ENCODE measurements around the gene TPP1.

TPP1 gene

DNA sequence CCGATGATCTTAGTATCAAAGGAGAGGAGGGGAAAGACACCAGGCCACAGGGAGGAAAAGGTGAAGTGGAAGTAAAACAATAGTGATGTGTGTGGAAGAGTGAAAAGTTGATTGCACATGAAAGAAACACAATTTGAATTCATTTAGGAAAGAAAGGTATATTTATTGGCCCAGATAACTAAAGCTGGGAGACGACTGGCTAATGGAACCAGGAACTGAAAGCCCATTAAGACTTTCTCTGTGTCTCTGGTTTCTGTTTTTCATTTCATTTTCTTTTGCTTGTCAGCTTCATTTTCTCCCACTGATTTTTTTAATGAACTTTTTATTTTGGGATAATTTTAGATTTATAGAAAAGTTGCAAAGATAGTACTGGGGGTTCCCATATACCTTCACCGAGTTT, 41.5 kb upstream of the TPP1 start:
- TF ChIP-seq, protein P1, sequence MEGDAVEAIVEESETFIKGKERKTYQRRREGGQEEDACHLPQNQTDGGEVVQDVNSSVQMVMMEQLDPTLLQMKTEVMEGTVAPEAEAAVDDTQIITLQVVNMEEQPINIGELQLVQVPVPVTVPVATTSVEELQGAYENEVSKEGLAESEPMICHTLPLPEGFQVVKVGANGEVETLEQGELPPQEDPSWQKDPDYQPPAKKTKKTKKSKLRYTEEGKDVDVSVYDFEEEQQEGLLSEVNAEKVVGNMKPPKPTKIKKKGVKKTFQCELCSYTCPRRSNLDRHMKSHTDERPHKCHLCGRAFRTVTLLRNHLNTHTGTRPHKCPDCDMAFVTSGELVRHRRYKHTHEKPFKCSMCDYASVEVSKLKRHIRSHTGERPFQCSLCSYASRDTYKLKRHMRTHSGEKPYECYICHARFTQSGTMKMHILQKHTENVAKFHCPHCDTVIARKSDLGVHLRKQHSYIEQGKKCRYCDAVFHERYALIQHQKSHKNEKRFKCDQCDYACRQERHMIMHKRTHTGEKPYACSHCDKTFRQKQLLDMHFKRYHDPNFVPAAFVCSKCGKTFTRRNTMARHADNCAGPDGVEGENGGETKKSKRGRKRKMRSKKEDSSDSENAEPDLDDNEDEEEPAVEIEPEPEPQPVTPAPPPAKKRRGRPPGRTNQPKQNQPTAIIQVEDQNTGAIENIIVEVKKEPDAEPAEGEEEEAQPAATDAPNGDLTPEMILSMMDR (IDR thresholded peaks at IDR 0.05; ENCODE audit: low read depth, low read length): no peak
- Histone ChIP-seq H3K36me3 (no peaks in the 10 kb centered on the region), H3K27me3 (peaks cover 6% of the 10 kb centered on the region), H3K4me1 (no peaks in the 10 kb centered on the region), H3K9me3 (no peaks in the 10 kb centered on the region), H3K4me3 (ENCODE audit: low read depth, low read length) (no peak overlapping the region)
- DNase-seq: no peak

DNA sequence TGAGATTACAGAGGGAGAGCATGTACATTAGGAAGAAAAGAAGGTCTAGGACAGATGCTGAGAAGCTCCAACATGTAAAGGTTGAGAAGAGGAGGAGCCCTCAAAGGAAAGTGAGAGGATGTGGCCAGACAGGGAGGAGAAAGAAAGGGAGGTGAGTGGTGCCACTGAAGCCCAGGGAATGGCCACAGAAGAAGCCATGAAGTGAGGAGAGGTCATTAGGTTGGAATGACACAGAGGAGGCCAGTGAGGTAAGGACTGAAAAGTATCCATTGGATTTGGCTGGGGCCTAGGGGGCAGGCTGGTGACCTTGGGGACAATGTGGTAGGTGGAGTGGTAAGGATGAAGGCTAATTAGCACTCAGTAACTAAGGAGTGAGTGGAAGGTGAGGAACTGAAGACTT, 39.4 kb upstream of the TPP1 start:
- H3K4me1 ChIP-seq: no peaks in the 10 kb centered on the region
- H3K36me3 ChIP-seq: no peaks in the 10 kb centered on the region
- H3K4me3 ChIP-seq (ENCODE audit: low read depth, low read length): no peak overlapping the region
- H3K9me3 ChIP-seq: no peaks in the 10 kb centered on the region
- H3K27me3 ChIP-seq: peaks cover 6% of the 10 kb centered on the region
- DNase-seq: no peak
- TF ChIP-seq, protein P1 (IDR thresholded peaks at IDR 0.05; ENCODE audit: low read depth, low read length): no peak

DNA sequence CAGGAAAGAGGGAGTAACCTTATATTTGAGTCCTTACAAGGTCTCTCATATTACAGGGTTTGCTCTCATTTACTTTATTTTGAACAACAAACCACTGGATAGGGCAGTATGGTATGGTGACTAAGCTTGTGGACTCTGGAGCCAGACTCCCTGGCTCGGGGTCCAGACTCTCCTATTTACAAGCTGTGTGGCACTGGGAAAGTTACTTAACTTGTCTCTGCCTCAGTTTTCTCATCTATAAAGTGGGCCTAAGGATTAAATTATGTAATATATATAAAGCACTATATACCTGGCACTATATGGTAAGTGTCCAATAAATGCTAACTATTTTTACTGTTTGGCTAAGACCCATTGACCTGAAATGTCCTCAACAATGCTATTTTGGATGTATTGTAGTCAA, 38.1 kb upstream of the TPP1 start:
- H3K27me3 ChIP-seq: peaks cover 6% of the 10 kb centered on the region

DNA sequence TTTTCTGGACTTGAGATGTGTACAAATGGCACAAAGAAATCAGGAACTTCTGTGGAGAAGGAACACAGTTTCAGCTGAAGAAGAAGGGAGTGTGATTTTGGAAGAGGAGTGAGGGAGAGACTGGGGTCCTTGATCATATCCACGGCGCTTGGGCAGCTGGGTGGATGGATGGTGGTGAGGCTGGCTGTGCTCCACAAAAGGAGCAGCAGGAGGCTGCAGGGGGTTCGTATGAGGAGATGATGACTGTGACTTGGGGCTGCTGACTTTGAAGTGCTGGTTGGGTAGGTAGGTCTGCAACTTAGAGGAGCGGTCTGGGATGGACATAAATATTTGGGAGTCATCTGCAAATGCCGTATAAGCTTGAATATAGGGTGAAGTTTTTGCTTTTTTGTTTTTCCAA, 37.7 kb upstream of the TPP1 start:
- H3K9me3 ChIP-seq: no peaks in the 10 kb centered on the region
- TF ChIP-seq, protein P1 (IDR thresholded peaks at IDR 0.05; ENCODE audit: low read depth, low read length): no peak
- H3K27me3 ChIP-seq: peaks cover 6% of the 10 kb centered on the region
- no peak for DNase-seq
- H3K4me3 ChIP-seq (ENCODE audit: low read depth, low read length): no peak overlapping the region
- H3K36me3 ChIP-seq: no peaks in the 10 kb centered on the region
- H3K4me1 ChIP-seq: no peaks in the 10 kb centered on the region

More for the DNA sequence above, 38.1 kb upstream of the TPP1 start:
- TF ChIP-seq, protein P1 (IDR thresholded peaks at IDR 0.05; ENCODE audit: low read depth, low read length): no peak
- Histone ChIP-seq H3K9me3 (no peaks in the 10 kb centered on the region), H3K4me3 (ENCODE audit: low read depth, low read length) (no peak overlapping the region), H3K36me3 (no peaks in the 10 kb centered on the region), H3K4me1 (no peaks in the 10 kb centered on the region)
- DNase-seq: no peak

DNA sequence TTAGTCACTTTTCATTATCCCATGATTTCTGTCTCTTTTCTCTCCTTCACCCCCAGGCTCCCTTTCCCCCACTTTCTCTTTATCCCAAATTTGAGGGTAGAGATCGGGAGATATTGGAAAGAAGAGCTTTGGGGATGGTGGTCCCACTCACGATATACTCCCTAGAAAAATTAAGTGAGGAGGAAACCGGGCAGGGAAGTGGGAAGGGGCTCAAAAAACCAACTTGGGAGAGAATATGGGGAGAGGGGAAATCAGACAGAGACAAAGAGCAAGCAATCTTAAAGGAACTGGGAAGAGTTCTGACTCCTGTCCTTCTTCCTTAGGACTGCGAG, 37.3 kb upstream of the TPP1 start:
- no peak for DNase-seq
- Histone ChIP-seq H3K36me3 (no peaks in the 10 kb centered on the region), H3K4me1 (no peaks in the 10 kb centered on the region), H3K27me3 (peaks cover 6% of the 10 kb centered on the region), H3K9me3 (no peaks in the 10 kb centered on the region), H3K4me3 (ENCODE audit: low read depth, low read length) (no peak overlapping the region)
- TF ChIP-seq, protein P1 (IDR thresholded peaks at IDR 0.05; ENCODE audit: low read depth, low read length): no peak

DNA sequence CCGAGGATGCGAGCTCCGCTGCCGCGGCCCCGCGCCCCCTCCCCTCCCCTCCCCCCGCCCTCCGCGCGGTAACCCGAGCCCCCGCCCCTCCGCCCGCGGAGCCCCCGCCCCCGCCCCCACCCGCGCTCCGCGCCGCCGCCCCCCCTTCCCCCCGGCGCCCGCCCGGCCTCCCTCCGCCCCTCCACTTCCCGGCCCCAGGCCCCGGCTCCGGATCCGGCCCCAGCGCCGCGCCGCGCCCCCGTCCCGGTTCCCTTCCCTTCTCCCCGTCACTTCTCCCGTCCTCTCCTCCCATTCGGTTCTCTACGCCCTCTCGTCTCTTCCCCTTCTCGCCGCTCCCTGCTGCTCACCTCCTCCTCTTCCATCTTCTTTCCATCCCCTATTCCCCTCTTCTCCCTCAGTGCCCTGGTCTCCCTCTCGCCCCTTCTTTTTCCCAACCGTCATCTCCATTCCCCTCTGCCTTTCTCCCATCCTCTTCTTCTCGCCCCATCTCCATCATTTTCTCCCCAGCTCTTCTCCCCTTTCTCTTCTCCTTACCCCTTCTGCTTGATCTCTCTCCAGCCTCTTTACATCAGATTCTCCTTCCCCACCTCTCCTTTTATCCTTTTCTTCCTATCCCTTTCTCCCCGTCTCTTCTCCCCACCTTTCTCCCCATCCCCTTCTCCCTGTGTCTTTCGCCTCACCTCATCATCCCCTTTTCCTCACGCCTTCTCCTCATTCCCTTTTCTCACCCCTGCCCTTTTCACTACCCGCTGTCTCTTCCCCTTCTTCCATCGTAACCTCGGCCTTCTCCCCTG, 36.8 kb upstream of the TPP1 start, which contains the start of gene DCHS1:
DCHS1 (minus strand) TSS at position 20 of the 794 bp plus-strand sequence. CDS start 14,196 bp downstream, outside the sequence.
- no peaks in the 10 kb centered on the region for H3K36me3 ChIP-seq
- H3K27me3 ChIP-seq: peaks cover 6% of the 10 kb centered on the region
- TF ChIP-seq, protein P1 (IDR thresholded peaks at IDR 0.05; ENCODE audit: low read depth, low read length): no peak
- no peaks in the 10 kb centered on the region for H3K4me1 ChIP-seq
- DNase-seq: peak; percentile 14
- no peaks in the 10 kb centered on the region for H3K9me3 ChIP-seq
- H3K4me3 ChIP-seq (ENCODE audit: low read depth, low read length): peak within 1 kb of the TSS; percentile 32

Data from BE2C (cell line).